K562 (cell line): ENCODE measurements around the gene TMEM129. TPM values are rescaled to one million over a fixed set of nuclear protein-coding genes. Genes with fewer than 3 reads are reported as not detected.
A peak's percentile ranks its signal among the peaks of the same experiment; 100 is the strongest.

Experiments used
- ATF2 ChIP-seq: sonication (generic); formaldehyde crosslinking; IDR thresholded peaks from 2 replicates; pipeline ENCODE4 v1.8.1; 2022; ENCODE audit warnings: missing genetic modification reagents
- CEBPG ChIP-seq, 3 experiments: fragments of 200-800 bp in 1 of 3; sonication (Bioruptor generic) in 1 of 3; sonication (generic) in 1 of 3; formaldehyde crosslinking in 1 of 3; IDR thresholded peaks in 2 of 3; conservative IDR thresholded peaks in 1 of 3; 2 replicates each; pipeline versions ENCODE4 v1.6.1 to v1.8.0; 2016 to 2022; ENCODE audit warnings: missing compliant biosample characterization in 2 of 3, missing genetic modification characterization in 2 of 3, mild to moderate bottlenecking in 1 of 3, missing genetic modification reagents in 1 of 3
- CREM ChIP-seq: IDR thresholded peaks from 2 replicates; pipeline ENCODE4 v1.6.1; 2014; ENCODE audit warnings: antibody characterized with exemption, low read depth
- DPF2 ChIP-seq: fragments of 450-650 bp; IDR thresholded peaks from 2 replicates; pipeline ENCODE4 v1.6.1; 2016
- FOXJ2 ChIP-seq: fragments of 200-800 bp; sonication (Bioruptor generic); IDR thresholded peaks from 2 replicates; pipeline ENCODE4 v1.6.1; 2016; ENCODE audit warnings: missing genetic modification characterization, missing compliant biosample characterization
- GATAD2A ChIP-seq: fragments of 450-650 bp; IDR thresholded peaks from 2 replicates; pipeline ENCODE4 v1.6.1; 2017
- KLF1 ChIP-seq: fragments of 450-650 bp; IDR thresholded peaks from 2 replicates; pipeline ENCODE4 v1.6.1; 2016; ENCODE audit warnings: missing genetic modification characterization, missing compliant biosample characterization
- MECOM ChIP-seq: fragments of 250-450 bp; sonication (Bioruptor Pico); IDR thresholded peaks from 2 replicates; pipeline ENCODE4 v1.8.0; 2022; ENCODE audit warnings: inconsistent platforms
- NFRKB ChIP-seq: fragments of 450-650 bp; IDR thresholded peaks from 2 replicates; pipeline ENCODE4 v1.6.1; 2016; ENCODE audit warnings: low read depth
- NR4A1 ChIP-seq, 2 experiments: fragments of 250-450 bp in 1 of 2; fragments of 450-650 bp in 1 of 2; sonication (Bioruptor Pico) in 1 of 2; IDR thresholded peaks; 2 replicates each; pipeline versions ENCODE4 v1.4.0 to v1.6.1; 2016 to 2020; ENCODE audit warnings: mild to moderate bottlenecking in 2 of 2, missing compliant biosample characterization in 1 of 2, missing genetic modification characterization in 1 of 2, moderate library complexity in 1 of 2
- PRMT5 ChIP-seq: sonication (generic); formaldehyde crosslinking; IDR thresholded peaks from 2 replicates; pipeline ENCODE4 v1.5.0; 2020; ENCODE audit warnings: missing genetic modification reagents
- RAD51 ChIP-seq: fragments of 450-650 bp; IDR thresholded peaks from 2 replicates; pipeline ENCODE4 v1.7.1; 2016; ENCODE audit warnings: low read depth, mild to moderate bottlenecking, borderline replicate concordance
- SAP30 ChIP-seq: fragments of 200-600 bp; sonication (generic); IDR thresholded peaks from 2 replicates; pipeline ENCODE4 v1.6.1; 2012; ENCODE audit warnings: borderline replicate concordance, low read depth, mild to moderate bottlenecking, moderate library complexity, low read length, control low read depth, inconsistent platforms; ENCODE audit not compliant: insufficient read depth, poor library complexity, severe bottlenecking
- TSC22D4 ChIP-seq: fragments of 450-650 bp; IDR thresholded peaks from 2 replicates; pipeline ENCODE4 v1.6.1; 2016; ENCODE audit warnings: missing genetic modification characterization, missing biosample characterization, control low read depth
- ZNF395 ChIP-seq: fragments of 200-800 bp; sonication (Bioruptor generic); IDR thresholded peaks from 2 replicates; pipeline ENCODE4 v1.6.1; 2017; ENCODE audit warnings: missing genetic modification characterization, missing compliant biosample characterization
- ZNF408 ChIP-seq: fragments of 250-450 bp; sonication (Bioruptor Pico); IDR thresholded peaks from 2 replicates; pipeline ENCODE4 v1.4.0; 2020; ENCODE audit warnings: low read depth, mild to moderate bottlenecking, moderate library complexity
- polyA plus RNA-seq, 8 experiments: library from polyadenylated mRNA; depleted of rRNA in 4 of 8; stranded (reverse) in 5 of 8; unstranded in 3 of 8; fragments of >200 nt; fragmentation: Nextera tagmentation in 2 of 8; fragmentation: Illumina TruSeq in 1 of 8; extraction: Ambion mirVana in 2 of 8; extraction: Trizol in 1 of 8; gene quantifications; 2 replicates each; pipeline versions ENCODE4 v1.2.1 to v1.2.3, GENCODE V29; 2011 to 2014; ENCODE audit warnings: inconsistent platforms in 1 of 8, missing spikeins in 1 of 8
- total RNA-seq, 7 experiments: library from RNA; depleted of rRNA in 6 of 7; stranded (reverse); fragments of >200 nt in 6 of 7; fragmentation: Illumina TruSeq in 2 of 7; extraction: Trizol in 2 of 7; gene quantifications; 2 replicates each; pipeline versions ENCODE4 v1.2.1 to v1.2.3, GENCODE V29; 2011 to 2021; ENCODE audit warnings: low replicate concordance in 1 of 7
- TF ChIP-seq, protein P1 (sequence below): sonication (generic); formaldehyde crosslinking; IDR thresholded peaks from 2 replicates; pipeline ENCODE4 v1.8.0; 2023; ENCODE audit warnings: mild to moderate bottlenecking, missing genetic modification reagents
- TF ChIP-seq, protein P2 (sequence below), 2 experiments: fragments of 450-650 bp; IDR thresholded peaks; 2 replicates each; pipeline ENCODE4 v1.6.1; 2018; ENCODE audit warnings: mild to moderate bottlenecking in 2 of 2, low read depth in 1 of 2; ENCODE audit not compliant: partially characterized antibody in 2 of 2

TMEM129 gene
- total and polyA plus RNA-seq, 9 of the 15 experiments (the other 6 are each of a cell fraction or from before 2014, with no cell fraction given) = 0.34 to 47.2 (median 18.8) TPM

DNA sequence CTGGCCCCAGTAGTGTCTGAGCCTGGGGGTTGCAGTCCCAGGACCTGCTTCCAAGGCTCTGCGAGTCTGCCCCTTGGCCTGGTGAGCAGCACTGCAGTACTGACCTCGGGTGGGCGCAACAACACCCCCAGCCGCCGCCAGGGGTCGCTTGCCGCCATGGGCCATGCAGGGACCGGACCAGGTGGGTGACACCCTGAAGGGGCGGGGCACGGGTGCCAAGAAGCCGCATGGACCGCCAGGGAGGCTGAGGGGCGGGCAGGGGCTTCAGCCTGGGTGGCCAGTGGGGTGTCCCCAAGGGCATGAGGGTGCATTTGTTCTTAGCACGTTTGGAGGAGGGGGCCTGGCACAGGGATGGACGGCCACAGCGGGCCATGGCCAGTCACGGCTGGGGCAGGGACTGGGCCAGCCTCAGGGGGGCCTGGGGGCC is 25.2 kb upstream of the TMEM129 start (continued):
- no peak for TF ChIP-seq KLF1 (tag)
- TF ChIP-seq FOXJ2 = no peak
- TF ChIP-seq, protein P1, sequence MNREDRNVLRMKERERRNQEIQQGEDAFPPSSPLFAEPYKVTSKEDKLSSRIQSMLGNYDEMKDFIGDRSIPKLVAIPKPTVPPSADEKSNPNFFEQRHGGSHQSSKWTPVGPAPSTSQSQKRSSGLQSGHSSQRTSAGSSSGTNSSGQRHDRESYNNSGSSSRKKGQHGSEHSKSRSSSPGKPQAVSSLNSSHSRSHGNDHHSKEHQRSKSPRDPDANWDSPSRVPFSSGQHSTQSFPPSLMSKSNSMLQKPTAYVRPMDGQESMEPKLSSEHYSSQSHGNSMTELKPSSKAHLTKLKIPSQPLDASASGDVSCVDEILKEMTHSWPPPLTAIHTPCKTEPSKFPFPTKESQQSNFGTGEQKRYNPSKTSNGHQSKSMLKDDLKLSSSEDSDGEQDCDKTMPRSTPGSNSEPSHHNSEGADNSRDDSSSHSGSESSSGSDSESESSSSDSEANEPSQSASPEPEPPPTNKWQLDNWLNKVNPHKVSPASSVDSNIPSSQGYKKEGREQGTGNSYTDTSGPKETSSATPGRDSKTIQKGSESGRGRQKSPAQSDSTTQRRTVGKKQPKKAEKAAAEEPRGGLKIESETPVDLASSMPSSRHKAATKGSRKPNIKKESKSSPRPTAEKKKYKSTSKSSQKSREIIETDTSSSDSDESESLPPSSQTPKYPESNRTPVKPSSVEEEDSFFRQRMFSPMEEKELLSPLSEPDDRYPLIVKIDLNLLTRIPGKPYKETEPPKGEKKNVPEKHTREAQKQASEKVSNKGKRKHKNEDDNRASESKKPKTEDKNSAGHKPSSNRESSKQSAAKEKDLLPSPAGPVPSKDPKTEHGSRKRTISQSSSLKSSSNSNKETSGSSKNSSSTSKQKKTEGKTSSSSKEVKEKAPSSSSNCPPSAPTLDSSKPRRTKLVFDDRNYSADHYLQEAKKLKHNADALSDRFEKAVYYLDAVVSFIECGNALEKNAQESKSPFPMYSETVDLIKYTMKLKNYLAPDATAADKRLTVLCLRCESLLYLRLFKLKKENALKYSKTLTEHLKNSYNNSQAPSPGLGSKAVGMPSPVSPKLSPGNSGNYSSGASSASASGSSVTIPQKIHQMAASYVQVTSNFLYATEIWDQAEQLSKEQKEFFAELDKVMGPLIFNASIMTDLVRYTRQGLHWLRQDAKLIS (CRISPR knock-in tag) = no peak
- TF ChIP-seq CREM = peak; percentile 40
- TF ChIP-seq, protein P2, sequence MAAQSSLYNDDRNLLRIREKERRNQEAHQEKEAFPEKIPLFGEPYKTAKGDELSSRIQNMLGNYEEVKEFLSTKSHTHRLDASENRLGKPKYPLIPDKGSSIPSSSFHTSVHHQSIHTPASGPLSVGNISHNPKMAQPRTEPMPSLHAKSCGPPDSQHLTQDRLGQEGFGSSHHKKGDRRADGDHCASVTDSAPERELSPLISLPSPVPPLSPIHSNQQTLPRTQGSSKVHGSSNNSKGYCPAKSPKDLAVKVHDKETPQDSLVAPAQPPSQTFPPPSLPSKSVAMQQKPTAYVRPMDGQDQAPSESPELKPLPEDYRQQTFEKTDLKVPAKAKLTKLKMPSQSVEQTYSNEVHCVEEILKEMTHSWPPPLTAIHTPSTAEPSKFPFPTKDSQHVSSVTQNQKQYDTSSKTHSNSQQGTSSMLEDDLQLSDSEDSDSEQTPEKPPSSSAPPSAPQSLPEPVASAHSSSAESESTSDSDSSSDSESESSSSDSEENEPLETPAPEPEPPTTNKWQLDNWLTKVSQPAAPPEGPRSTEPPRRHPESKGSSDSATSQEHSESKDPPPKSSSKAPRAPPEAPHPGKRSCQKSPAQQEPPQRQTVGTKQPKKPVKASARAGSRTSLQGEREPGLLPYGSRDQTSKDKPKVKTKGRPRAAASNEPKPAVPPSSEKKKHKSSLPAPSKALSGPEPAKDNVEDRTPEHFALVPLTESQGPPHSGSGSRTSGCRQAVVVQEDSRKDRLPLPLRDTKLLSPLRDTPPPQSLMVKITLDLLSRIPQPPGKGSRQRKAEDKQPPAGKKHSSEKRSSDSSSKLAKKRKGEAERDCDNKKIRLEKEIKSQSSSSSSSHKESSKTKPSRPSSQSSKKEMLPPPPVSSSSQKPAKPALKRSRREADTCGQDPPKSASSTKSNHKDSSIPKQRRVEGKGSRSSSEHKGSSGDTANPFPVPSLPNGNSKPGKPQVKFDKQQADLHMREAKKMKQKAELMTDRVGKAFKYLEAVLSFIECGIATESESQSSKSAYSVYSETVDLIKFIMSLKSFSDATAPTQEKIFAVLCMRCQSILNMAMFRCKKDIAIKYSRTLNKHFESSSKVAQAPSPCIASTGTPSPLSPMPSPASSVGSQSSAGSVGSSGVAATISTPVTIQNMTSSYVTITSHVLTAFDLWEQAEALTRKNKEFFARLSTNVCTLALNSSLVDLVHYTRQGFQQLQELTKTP (IDR thresholded peaks at IDR 0.05; ENCODE audit: low read depth in 1 of 2, partially characterized antibody in 2 of 2) = no peak
- TF ChIP-seq ZNF395 = no peak
- TF ChIP-seq SAP30 = no peak
- no peak for TF ChIP-seq ATF2 (CRISPR knock-in tag)
- TF ChIP-seq DPF2 = no peak
- no peak for TF ChIP-seq GATAD2A
- no peak for TF ChIP-seq CEBPG (CRISPR knock-in tag; IDR thresholded peaks at IDR 0.05)
- TF ChIP-seq CEBPG (tag; conservative IDR thresholded peaks at IDR 0.05 in 1 of 2, IDR thresholded peaks at IDR 0.05 in 1 of 2) = no peak
- no peak for TF ChIP-seq MECOM (CRISPR knock-in tag)
- TF ChIP-seq RAD51 = no peak
- TF ChIP-seq NR4A1 (CRISPR knock-in tag; IDR thresholded peaks at IDR 0.05) = no peak
- no peak for TF ChIP-seq NR4A1 (tag; IDR thresholded peaks at IDR 0.05)
- TF ChIP-seq NFRKB = no peak
- TF ChIP-seq TSC22D4 (tag) = no peak
- TF ChIP-seq PRMT5 (CRISPR knock-in tag) = no peak
- no peak for TF ChIP-seq ZNF408
